Measurements from ENCODE around the gene MC3R.
"Not testable (repeated sequence)": the region's sequence is repeated elsewhere in the genome, so short reads cannot be mapped to it uniquely, and the experiment has no call there.

The MC3R gene

DNA sequence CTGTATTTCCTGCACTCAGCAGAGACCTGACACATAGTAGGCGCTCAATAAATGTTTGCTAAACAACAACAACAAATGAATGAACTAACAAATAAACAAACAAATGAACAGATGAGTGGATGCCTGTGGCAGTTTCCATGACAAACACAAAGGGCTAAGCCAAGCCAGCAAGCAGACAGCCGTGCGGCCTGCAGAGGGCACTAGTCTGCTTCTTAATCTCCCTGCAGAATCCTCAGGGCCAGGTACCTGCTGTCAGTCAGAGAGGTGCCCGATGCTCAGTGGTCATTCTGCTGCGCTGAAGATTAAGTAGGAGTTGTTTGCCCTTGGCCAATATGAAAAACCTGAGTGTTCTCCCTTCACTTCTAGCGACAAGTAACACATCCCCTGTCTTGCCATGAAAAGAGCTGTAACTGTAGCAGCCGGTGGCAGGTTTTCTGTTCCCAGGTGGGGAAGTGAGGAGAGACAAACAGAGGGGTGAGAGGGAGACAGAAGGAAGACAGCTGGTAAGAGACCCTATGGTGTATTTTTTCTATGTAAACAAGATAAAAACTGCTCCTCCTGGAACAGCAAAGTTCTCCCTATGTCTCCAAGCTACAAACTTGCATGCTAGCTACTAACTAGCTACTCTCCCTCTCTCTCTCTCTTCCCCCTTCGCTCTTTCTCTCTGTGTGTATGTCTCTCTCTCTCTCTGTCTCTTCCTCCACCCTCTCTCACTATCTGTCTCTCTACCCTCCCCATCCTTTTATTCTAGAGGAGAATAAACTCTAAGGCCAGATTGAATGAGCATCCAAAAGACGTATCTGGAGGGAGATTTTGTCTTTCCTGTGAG, at the start of gene MC3R:
TSS of gene MC3R (plus strand) at position 779 of the 829 bp plus-strand sequence. CDS start 112 bp downstream, outside the sequence.
- Mint-ChIP-seq H3K27me3 (peaks cover 49% of the 10 kb centered on the region), H3K4me1 (no peaks in the 10 kb centered on the region), H3K9me3 (peaks cover 6% of the 10 kb centered on the region), H3K36me3 (no peaks in the 10 kb centered on the region), H3K27ac (no peak within 1 kb of the TSS), H3K4me3 (no peak within 1 kb of the TSS)
- peak; percentile 55 for ATAC-seq

DNA sequence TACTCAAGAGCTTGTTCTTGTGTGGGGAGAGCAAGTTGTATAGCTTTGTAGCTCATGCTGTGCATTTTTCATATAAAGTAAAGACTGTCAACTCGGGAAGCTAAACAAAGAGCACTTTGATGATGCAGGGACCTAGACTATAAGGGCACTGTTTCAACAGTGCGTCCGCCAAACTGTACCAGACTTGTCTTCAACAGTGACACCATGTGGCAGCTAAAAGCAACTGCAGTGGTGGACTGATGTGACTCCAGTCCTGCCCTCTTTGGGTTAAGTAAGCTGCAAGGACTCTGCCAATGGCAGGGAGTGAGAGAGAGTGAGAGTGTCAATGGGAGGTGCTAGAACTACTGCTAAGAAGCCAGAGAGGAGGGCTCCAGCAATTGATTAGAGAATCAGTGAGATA, 48.1 kb upstream of the MC3R start:
- H3K27ac Mint-ChIP-seq, result no peak overlapping the region
- no peak overlapping the region for H3K4me3 Mint-ChIP-seq
- H3K27me3 Mint-ChIP-seq, result no peaks in the 10 kb centered on the region
- no peak for ATAC-seq
- no peaks in the 10 kb centered on the region for H3K4me1 Mint-ChIP-seq
- H3K36me3 Mint-ChIP-seq, result no peaks in the 10 kb centered on the region
- H3K9me3 Mint-ChIP-seq, result peaks cover 19% of the 10 kb centered on the region

DNA sequence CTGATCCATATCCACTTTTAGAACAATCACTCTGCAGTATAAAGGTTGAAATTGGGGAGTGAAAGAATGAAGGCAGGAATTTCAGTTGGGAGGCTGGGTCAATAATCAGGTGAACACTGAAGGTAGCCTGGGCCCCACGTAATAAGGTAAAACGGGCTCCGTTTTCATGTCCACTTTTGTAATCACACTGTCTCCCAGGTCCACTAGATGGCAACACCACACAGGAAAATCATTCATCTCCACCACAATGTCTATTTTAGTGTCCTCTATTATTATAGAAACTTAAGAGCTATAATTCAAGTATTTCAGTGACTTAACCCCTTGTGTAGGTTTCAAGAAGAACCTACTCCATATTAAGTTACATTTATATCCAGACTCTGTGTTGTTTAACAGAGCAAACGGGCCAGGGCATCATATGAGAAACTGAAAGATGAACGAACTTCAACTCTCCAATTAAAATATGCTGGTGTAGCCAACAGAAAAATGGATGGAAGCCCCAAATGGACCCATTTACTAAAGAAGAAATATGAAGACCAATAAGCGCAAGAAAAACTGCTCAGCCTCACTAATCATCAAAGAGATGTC, 45.9 kb upstream of the MC3R start:
- ATAC-seq, result no peak
- H3K4me3 Mint-ChIP-seq, result no peak overlapping the region
- no peaks in the 10 kb centered on the region for H3K4me1 Mint-ChIP-seq
- peaks cover 19% of the 10 kb centered on the region for H3K9me3 Mint-ChIP-seq
- H3K27me3 Mint-ChIP-seq, result no peaks in the 10 kb centered on the region
- no peaks in the 10 kb centered on the region for H3K36me3 Mint-ChIP-seq
- H3K27ac Mint-ChIP-seq, result no peak overlapping the region

DNA sequence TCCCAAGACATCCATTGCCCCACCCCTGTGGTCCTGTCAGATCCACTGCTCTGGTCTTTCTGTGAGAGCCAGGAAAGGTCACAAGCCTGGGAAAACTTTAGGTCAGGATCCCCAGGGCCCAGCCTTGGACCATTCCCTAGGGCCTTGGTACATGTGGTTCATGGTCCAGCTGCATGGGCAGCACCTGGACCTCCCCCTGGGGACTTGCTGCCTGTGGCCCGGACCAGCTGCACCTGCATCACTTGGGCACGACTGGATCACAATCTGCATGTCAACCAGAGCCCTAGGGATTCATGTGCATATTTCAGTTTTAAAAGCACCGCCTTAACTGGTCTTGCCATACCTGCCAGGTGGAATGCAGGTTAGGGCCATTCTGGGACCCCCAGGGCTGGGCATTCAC, 44.3 kb upstream of the MC3R start:
- Mint-ChIP-seq H3K27ac (no peak overlapping the region), H3K9me3 (peaks cover 15% of the 10 kb centered on the region), H3K36me3 (no peaks in the 10 kb centered on the region), H3K27me3 (peaks cover 6% of the 10 kb centered on the region), H3K4me1 (no peaks in the 10 kb centered on the region), H3K4me3 (no peak overlapping the region)
- ATAC-seq, result no peak

DNA sequence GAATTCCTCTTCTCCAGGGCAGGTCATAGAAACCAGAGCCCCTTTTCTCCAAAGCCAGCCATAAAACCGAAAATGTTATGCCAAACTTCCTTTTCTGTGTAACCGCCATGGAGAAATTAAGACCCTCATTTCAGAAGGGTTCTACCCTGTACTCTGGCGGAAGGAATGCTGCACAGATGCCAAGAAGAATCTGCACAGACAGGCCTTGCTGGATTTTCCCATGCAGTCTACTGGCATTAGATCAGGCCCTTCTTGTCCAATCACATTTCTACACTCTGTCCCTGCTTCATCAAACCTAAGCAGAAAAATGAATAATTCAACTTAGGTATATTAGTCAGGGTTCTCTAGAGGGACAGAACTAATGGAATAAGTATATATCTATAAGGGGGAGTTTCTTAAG, 43.2 kb upstream of the MC3R start:
- Mint-ChIP-seq H3K36me3 (no peaks in the 10 kb centered on the region), H3K9me3 (peaks cover 9% of the 10 kb centered on the region), H3K4me3 (no peak overlapping the region), H3K27me3 (peaks cover 8% of the 10 kb centered on the region), H3K4me1 (no peaks in the 10 kb centered on the region), H3K27ac (no peak overlapping the region)
- no peak for ATAC-seq

DNA sequence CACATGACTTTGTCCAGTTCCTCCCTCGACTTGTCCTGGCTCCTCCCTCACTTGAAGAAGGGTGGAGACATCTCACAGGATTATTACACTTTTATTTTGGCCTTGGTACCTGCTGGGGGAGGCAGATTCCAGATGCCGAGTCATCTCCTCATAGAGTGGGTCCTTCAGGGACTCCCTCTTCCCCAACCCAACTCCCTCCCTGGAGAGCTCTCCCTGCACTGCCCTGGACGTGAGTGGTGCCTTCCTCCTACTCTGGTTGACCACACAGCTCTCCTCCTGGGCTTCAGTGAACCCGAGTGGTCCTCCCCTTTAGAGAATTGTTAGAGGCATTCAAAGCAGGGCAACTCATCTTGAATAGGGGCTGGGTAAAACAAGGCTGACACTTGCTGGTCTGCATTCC, 40.9 kb upstream of the MC3R start:
- no peak for ATAC-seq
- Mint-ChIP-seq H3K4me3 (no peak overlapping the region), H3K27ac (no peak overlapping the region), H3K27me3 (peaks cover 8% of the 10 kb centered on the region), H3K9me3 (no peaks in the 10 kb centered on the region), H3K4me1 (no peaks in the 10 kb centered on the region), H3K36me3 (no peaks in the 10 kb centered on the region)

DNA sequence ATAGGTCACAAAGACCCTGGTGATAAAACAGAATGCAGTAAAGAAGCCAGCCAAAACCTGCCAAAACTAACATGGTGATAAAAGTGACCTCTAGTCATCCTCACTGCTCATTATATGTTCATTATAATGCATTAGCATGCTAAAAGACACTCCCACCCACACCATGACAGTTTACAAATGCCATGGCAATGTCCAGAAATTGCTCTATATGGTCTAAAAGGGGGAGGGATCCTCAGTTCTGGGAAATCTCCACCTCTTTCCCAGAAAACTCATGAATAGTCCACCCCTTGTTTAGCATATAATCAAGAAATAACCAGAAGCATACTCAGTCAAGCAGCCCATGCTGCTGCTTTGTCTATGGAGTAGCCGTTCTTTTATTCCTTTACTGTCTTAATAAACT, 40.4 kb upstream of the MC3R start:
- no peaks in the 10 kb centered on the region for H3K36me3 Mint-ChIP-seq
- H3K9me3 Mint-ChIP-seq, result no peaks in the 10 kb centered on the region
- no peak overlapping the region for H3K4me3 Mint-ChIP-seq
- no peak for ATAC-seq
- peaks cover 8% of the 10 kb centered on the region for H3K27me3 Mint-ChIP-seq
- no peaks in the 10 kb centered on the region for H3K4me1 Mint-ChIP-seq
- no peak overlapping the region for H3K27ac Mint-ChIP-seq

DNA sequence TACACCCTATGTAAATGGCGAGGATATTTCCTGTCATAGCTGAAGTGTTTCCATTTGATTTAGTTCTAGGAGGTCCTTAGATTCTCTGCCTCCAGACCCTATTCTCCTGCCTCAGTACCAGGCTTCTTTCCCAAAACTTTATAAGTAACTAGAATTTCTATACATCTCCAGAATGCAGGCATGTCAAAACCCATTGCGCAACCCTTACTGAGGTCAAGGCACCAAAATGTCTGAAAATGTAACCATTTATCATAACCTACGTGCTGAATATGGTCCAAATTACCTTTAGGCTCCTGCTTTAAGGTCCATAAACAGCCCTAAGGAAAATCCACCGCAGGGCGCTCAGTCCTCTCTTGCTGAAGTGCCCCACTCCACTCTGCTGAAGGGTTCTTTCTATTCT, 37.5 kb upstream of the MC3R start:
- ATAC-seq, result no peak
- Mint-ChIP-seq H3K27me3 (peaks cover 8% of the 10 kb centered on the region), H3K9me3 (no peaks in the 10 kb centered on the region), H3K36me3 (no peaks in the 10 kb centered on the region), H3K4me3 (no peak overlapping the region), H3K4me1 (no peaks in the 10 kb centered on the region), H3K27ac (no peak overlapping the region)

DNA sequence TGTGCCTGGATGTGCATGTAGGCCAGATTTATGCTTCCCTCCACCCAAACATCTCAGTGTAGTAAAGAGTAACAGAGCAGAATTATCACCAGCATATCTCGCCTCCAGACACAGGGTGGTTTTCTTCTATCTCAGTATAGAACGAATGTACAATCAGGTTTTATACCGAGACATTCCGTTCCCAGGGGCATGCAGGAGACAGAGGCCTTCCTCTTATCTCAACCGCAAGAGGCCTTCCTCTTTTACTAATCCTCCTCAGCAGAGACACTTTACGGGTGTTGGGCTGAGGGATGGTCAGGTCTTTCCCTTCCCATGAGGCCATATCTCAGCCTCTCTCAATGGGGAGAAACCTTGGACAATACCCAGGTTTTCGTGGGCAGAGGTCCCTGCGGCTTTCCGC, 36.4 kb upstream of the MC3R start:
- Mint-ChIP-seq H3K27ac (no peak overlapping the region), H3K27me3 (peaks cover 8% of the 10 kb centered on the region), H3K4me3 (no peak overlapping the region), H3K9me3 (no peaks in the 10 kb centered on the region), H3K36me3 (no peaks in the 10 kb centered on the region), H3K4me1 (no peaks in the 10 kb centered on the region)
- no peak for ATAC-seq

DNA sequence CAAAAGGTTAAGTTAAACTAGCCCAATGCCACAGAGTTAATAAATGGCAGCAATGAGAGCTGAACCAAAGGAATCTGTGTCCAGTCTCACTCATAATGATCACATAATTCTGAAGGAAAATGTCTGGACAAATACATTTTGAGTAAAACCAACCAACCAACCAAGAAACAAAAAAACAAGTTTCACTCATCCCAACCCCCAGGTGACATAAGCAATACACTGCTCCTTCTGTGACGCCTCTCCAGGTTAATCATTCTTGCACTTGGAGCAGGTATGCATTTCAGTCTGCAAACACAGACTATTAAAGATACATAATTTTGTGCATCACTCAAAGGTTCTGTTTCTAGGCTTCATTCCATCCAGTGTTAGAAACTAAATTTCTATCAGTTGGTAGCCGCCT, 35.2 kb upstream of the MC3R start:
- Mint-ChIP-seq H3K27me3 (peaks cover 8% of the 10 kb centered on the region), H3K4me3 (no peak overlapping the region), H3K9me3 (no peaks in the 10 kb centered on the region), H3K36me3 (no peaks in the 10 kb centered on the region), H3K4me1 (no peaks in the 10 kb centered on the region), H3K27ac (no peak overlapping the region)
- ATAC-seq, result no peak

DNA sequence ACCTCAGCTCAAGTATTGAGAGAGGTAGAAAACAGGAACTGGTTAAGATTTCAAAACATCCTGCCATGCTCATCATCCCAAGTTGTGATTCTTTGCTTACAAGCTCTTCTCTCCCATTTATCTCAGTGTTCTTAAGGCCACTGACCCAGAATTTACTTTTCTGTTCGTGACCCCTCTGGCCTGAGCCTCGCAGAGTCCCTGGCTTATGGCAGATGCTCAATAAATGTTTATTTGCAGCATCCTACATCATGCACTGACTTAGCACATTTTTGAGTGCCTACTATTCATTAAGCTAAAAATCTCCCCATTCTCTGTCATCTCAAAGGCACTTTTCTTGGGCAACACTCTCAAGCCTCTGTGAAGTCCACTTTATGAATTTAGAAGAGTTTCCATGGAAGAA, 33.4 kb upstream of the MC3R start:
- Mint-ChIP-seq H3K27me3 (no peaks in the 10 kb centered on the region), H3K9me3 (peaks cover 8% of the 10 kb centered on the region), H3K4me3 (no peak overlapping the region), H3K27ac (no peak overlapping the region), H3K36me3 (no peaks in the 10 kb centered on the region), H3K4me1 (no peaks in the 10 kb centered on the region)
- ATAC-seq, result no peak

DNA sequence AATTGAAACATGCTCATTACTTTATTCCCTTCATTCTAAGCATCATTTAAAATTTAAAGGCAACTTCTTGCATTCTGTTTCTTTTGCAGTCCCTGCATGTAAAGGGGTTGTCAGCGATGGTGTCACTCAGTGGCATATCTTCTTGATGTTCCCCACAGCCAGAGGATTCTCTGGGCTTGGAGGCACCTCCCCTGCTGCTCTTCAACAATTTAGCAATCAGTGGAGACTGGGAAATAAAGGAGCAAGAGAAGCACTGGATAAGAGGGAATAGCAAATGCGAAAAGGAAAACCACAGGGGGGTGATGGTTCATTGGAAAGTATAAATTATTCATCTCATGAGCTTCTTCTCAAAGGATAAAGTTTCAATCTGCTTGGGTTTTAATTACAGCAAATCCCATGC, 30.7 kb upstream of the MC3R start:
- no peak overlapping the region for H3K27ac Mint-ChIP-seq
- H3K9me3 Mint-ChIP-seq, result peaks cover 12% of the 10 kb centered on the region
- no peaks in the 10 kb centered on the region for H3K36me3 Mint-ChIP-seq

DNA sequence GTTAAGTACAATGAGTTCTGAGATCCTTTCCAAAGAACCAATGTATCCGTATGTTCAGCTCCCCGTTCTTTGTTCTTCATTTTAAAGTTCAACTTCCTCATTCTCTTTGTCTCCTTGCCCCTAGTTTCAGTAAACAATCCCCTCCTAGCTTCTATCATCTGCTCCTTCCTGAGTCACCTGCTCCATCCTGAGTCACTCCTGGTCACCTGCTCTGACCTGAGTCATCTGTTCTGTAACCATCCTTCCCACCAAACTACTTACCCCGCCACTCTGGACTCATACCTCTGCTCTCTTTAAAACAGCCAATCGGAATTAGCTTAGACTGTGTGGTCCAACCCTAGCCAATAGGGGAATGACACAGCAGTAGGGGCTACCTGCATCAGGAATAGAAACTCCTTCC, 27.3 kb upstream of the MC3R start:
- not testable (repeated sequence) for ATAC-seq, H3K27ac Mint-ChIP-seq, H3K4me3 Mint-ChIP-seq, H3K27me3 Mint-ChIP-seq, H3K4me1 Mint-ChIP-seq, H3K36me3 Mint-ChIP-seq
- H3K9me3 Mint-ChIP-seq, result peaks cover 12% of the 10 kb centered on the region

More for the DNA sequence above, 30.7 kb upstream of the MC3R start:
- H3K4me1 Mint-ChIP-seq, result no peaks in the 10 kb centered on the region
- ATAC-seq, result no peak
- no peaks in the 10 kb centered on the region for H3K27me3 Mint-ChIP-seq
- H3K4me3 Mint-ChIP-seq, result no peak overlapping the region

DNA sequence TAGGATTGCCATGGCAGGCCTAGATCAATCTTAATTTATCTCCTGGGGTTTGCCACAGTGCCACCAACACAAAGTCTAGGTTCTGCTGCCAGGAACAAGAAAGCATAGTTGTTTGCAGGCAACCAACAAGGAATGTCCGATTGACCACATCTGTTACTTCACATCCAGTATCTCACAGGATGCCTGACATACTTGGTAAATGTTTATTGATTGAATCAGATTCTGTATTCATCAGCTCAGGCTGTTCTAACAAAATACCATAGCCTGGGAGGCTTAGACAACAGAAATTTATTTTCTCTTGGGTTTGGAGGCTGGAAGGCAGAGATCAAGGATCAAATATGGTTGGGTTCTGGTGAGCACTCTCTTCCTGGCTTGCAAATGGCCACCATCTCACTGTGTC, 26.3 kb upstream of the MC3R start:
- no peak for ATAC-seq
- H3K4me3 Mint-ChIP-seq, result no peak overlapping the region
- H3K9me3 Mint-ChIP-seq, result peaks cover 12% of the 10 kb centered on the region
- no peaks in the 10 kb centered on the region for H3K27me3 Mint-ChIP-seq
- H3K36me3 Mint-ChIP-seq, result no peaks in the 10 kb centered on the region
- H3K4me1 Mint-ChIP-seq, result no peaks in the 10 kb centered on the region
- no peak overlapping the region for H3K27ac Mint-ChIP-seq

DNA sequence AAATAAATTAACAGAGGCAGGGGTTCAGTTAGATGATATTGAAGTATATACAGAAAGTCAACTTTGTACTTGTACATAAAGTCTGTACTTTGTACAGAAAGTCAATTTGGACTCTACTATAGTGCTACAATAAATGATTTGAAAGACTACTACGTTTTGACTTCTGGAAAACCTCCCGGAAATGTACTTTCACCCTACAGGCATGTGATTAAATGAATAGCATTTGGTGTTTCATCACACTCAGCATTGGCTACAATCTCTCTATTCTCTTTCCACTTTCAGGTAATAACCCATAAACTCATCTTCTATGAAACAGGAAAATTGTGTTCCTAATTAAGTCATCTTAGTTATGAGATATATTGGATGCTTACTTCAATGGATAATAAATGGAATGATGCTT, 25.6 kb upstream of the MC3R start:
- Mint-ChIP-seq H3K27ac (no peak overlapping the region), H3K9me3 (peaks cover 12% of the 10 kb centered on the region), H3K4me1 (no peaks in the 10 kb centered on the region), H3K4me3 (no peak overlapping the region), H3K36me3 (no peaks in the 10 kb centered on the region), H3K27me3 (no peaks in the 10 kb centered on the region)
- no peak for ATAC-seq

DNA sequence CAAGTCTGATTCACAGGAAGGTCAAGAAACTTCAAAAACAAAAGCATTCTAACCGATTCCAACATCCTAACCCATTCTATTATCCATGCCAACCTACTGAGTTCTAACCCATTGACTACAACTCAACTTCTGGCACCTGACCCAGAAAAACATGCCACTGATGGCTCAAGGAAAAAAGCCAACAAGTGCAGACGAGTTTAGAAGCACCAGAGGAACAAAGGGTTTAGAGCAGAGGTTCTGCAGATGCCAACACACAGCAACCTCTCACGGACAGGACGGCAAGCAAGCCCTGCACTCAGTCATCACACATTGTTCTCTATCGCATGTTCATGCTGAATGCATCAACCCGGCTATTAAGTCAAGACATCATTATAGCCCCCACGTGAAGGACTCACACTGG, 25.2 kb upstream of the MC3R start:
- no peak overlapping the region for H3K4me3 Mint-ChIP-seq
- no peaks in the 10 kb centered on the region for H3K36me3 Mint-ChIP-seq
- no peaks in the 10 kb centered on the region for H3K27me3 Mint-ChIP-seq
- no peak overlapping the region for H3K27ac Mint-ChIP-seq
- no peaks in the 10 kb centered on the region for H3K4me1 Mint-ChIP-seq
- H3K9me3 Mint-ChIP-seq, result peaks cover 12% of the 10 kb centered on the region
- no peak for ATAC-seq

Measured in stimulated activated memory B cell treated with anti-CD40 and anti-IgM and Interleukin-4, amounts not matched to agents 10 μg/mL and 1 μg/mL and 100 μg/mL, for 72 hours (primary cell).